ENCODE measurements around the gene ATP11A. TPM values are rescaled to one million over a fixed set of nuclear protein-coding genes. Genes with fewer than 3 reads are reported as not detected.

ATP11A gene
- total and polyA plus RNA-seq, 4 donors, result 3.1 to 68.1 (median 28.6) TPM

DNA sequence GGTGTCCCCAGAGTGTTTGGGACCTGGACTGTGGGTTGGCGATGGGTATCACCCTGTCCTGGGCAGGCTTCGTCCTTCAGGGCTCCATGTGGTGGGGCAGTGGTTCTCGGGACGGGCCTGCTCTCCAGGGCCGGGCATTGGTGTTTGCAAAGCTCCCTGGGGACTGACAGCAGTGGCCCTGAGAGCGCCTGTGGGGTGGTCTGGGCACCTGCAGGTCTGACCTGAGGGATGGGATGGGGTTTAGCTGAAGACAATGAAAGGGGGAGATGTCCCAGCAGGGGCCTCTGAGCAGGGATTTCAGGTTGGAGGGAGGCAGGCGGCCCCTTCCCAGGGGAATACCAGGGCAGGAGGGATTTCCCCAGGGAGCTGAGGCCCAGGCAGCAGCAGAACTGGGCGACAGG is 210.9 kb downstream of the ATP11A start:
- Histone ChIP-seq H3K27me3 (ENCODE audit: control insufficient read depth in 1 of 2, insufficient read depth in 2 of 2, low read length in 1 of 2) (no peaks in the 10 kb centered on the region), H3K27ac (ENCODE audit: low read depth in 1 of 2, low read length in 2 of 2) (no peak overlapping the region), H3K4me3 (ENCODE audit: low read length in 2 of 2) (no peak overlapping the region), H3K9me3 (ENCODE audit: control insufficient read depth, low read length) (no peaks in the 10 kb centered on the region), H3K4me1 (ENCODE audit: control insufficient read depth in 1 of 2, insufficient read depth in 2 of 2, low read length in 2 of 2) (no peaks in the 10 kb centered on the region), H3K36me3 (ENCODE audit: control insufficient read depth in 1 of 2, insufficient read depth in 2 of 2, low read length in 1 of 2) (no peaks in the 10 kb centered on the region)
- WGBS, 2 donors, result 85 to 93% methylated on average over 8 of the region's 8 CpGs
- intact Hi-C loops (cut with DNase I), result no loop called here
- peak in 1 of 2 donors; percentile 45 for DNase-seq
- ATAC-seq (ENCODE audit: low FRiP score), result no peak

DNA sequence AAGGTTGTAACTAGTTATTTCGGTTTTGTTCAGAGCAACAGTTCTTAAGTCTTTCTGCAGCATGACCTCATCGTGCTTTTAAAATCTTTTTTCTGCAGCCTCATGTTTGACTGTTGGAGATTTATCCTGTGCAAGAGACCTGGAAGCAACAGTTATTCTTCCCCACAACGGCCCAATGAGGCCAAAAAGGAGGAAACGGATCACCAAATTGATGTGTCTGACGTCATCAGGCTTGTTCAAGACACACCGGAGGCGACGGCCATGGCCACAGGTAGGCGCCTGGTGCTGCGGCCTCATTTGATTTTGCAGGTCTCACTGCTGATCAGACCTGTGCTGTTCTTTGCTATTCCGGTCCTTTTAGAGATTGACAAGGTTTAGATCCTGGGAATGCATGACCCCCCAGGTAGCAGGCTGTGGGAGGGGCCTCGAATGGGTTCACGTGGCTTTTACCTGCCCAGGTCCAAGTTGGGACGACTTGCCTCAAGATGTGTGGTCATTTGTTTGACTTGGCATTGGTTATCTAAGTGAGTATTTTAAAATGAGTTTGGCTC is 212.3 kb downstream of the ATP11A start:
- ATAC-seq (ENCODE audit: low FRiP score) (no peak), DNase-seq (no peak)
- 36 to 40% methylated on average over 14 of the region's 14 CpGs for WGBS, 2 donors
- Histone ChIP-seq H3K27me3 (ENCODE audit: control insufficient read depth in 1 of 2, insufficient read depth in 2 of 2, low read length in 1 of 2) (no peaks in the 10 kb centered on the region), H3K4me3 (ENCODE audit: low read length in 2 of 2) (no peak overlapping the region), H3K36me3 (ENCODE audit: control insufficient read depth in 1 of 2, insufficient read depth in 2 of 2, low read length in 1 of 2) (no peaks in the 10 kb centered on the region), H3K4me1 (ENCODE audit: control insufficient read depth in 1 of 2, insufficient read depth in 2 of 2, low read length in 2 of 2) (no peaks in the 10 kb centered on the region), H3K27ac (ENCODE audit: low read depth in 1 of 2, low read length in 2 of 2) (no peak overlapping the region), H3K9me3 (ENCODE audit: control insufficient read depth, low read length) (no peaks in the 10 kb centered on the region)
- intact Hi-C loops (cut with DNase I), result no loop called here

DNA sequence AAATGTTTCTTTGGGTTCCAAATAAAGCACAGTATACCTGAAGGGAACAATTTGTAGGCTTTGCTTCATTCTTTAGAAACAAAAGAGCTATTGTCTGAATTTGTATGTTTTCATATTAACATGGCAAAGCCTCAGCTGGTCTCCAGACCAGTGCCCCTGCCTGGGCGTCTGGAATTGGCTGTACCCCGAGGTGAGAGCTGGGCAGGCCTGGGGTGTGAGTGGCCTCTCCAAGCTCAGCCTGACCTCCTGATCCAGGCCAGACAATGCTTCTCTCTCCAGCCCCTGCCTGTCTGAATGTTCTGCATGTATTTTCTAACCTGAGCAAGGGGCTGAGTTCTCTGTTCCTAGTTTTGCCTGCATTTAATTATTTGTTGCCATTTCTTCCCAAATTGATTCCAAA is 212.8 kb downstream of the ATP11A start:
- Histone ChIP-seq H3K9me3 (ENCODE audit: control insufficient read depth, low read length) (no peaks in the 10 kb centered on the region), H3K4me3 (ENCODE audit: low read length in 2 of 2) (no peak overlapping the region), H3K27ac (ENCODE audit: low read depth in 1 of 2, low read length in 2 of 2) (no peak overlapping the region), H3K36me3 (ENCODE audit: control insufficient read depth in 1 of 2, insufficient read depth in 2 of 2, low read length in 1 of 2) (no peaks in the 10 kb centered on the region), H3K4me1 (ENCODE audit: control insufficient read depth in 1 of 2, insufficient read depth in 2 of 2, low read length in 2 of 2) (no peaks in the 10 kb centered on the region), H3K27me3 (ENCODE audit: control insufficient read depth in 1 of 2, insufficient read depth in 2 of 2, low read length in 1 of 2) (no peaks in the 10 kb centered on the region)
- intact Hi-C loops (cut with DNase I), result no loop called here
- ATAC-seq (ENCODE audit: low FRiP score), result no peak
- 25 to 30% methylated on average over 2 of the region's 2 CpGs for WGBS, 2 donors
- DNase-seq, result no peak

DNA sequence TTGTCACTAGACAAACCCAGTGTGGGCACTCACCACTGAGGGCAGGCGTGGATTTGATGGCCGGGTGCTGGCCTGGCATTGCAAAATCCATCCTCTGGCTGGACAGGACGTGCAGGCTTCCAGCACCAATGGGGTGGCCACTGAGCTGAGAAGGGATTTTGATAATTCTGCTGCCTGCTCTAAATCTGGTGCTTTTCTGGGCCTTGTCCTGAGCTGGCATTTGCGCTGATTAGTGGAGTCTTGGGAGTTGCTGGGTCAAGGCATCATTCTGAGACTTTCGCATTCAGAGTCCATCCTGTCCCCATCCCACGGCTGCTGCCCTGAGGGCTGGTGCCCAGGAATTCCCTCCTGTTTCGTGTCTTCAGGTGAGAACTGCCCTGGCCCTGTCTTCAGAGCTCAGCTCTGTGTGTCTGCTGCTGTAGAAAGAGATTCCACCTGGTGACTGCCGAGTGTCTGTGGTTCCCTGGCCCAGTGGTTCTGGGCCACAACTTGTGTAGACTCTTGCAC is 213.3 kb downstream of the ATP11A start:
- Histone ChIP-seq H3K4me1 (ENCODE audit: control insufficient read depth in 1 of 2, insufficient read depth in 2 of 2, low read length in 2 of 2) (no peaks in the 10 kb centered on the region), H3K27ac (ENCODE audit: low read depth in 1 of 2, low read length in 2 of 2) (no peak overlapping the region), H3K36me3 (ENCODE audit: control insufficient read depth in 1 of 2, insufficient read depth in 2 of 2, low read length in 1 of 2) (no peaks in the 10 kb centered on the region), H3K9me3 (ENCODE audit: control insufficient read depth, low read length) (no peaks in the 10 kb centered on the region), H3K27me3 (ENCODE audit: control insufficient read depth in 1 of 2, insufficient read depth in 2 of 2, low read length in 1 of 2) (no peaks in the 10 kb centered on the region), H3K4me3 (ENCODE audit: low read length in 2 of 2) (no peak overlapping the region)
- DNase-seq (no peak), ATAC-seq (ENCODE audit: low FRiP score) (no peak)
- 71 to 87% methylated on average over 8 of the region's 8 CpGs for WGBS, 2 donors
- intact Hi-C loops (cut with DNase I), result no loop called here

DNA sequence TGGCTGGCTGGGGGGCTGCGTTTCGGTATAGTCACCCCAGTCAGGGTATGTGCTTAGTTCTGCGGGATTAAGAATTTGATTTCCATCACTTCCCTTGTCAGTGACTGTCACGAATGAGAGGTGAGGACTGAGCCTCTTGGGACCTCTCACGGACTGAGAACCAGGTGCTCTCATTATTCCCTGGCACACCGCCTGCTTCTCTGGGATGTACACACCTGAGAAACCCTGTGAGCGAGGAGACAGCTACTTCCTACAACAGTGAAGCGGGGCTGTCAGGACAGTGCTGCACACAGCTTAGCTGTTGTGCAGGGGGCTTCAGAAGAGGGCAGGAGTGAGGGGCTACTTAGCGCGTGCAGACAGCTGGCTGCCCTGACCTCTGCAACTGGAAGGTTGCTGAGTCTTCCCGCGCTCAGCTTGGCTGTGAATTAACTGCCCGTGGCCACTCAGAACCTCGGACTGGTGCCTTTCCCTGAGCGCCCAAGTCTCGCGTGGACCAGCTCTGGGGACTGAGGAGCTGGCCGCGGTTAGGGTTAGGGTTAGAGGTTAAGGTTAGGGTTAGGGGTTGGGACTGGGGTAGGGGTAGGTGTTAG is 213.9 kb downstream of the ATP11A start:
- no peaks in the 10 kb centered on the region for H3K27me3 ChIP-seq (ENCODE audit: control insufficient read depth in 1 of 2, insufficient read depth in 2 of 2, low read length in 1 of 2)
- DNase-seq, result no peak
- H3K9me3 ChIP-seq (ENCODE audit: control insufficient read depth, low read length), result no peaks in the 10 kb centered on the region
- no peak overlapping the region for H3K4me3 ChIP-seq (ENCODE audit: low read length in 2 of 2)
- no peak overlapping the region for H3K27ac ChIP-seq (ENCODE audit: low read depth in 1 of 2, low read length in 2 of 2)
- H3K4me1 ChIP-seq (ENCODE audit: control insufficient read depth in 1 of 2, insufficient read depth in 2 of 2, low read length in 2 of 2), result no peaks in the 10 kb centered on the region
- intact Hi-C loops (cut with DNase I), result no loop called here
- no peak for ATAC-seq (ENCODE audit: low FRiP score)
- H3K36me3 ChIP-seq (ENCODE audit: control insufficient read depth in 1 of 2, insufficient read depth in 2 of 2, low read length in 1 of 2), result no peaks in the 10 kb centered on the region
- 92 to 95% methylated on average over 19 of the region's 19 CpGs for WGBS, 2 donors

DNA sequence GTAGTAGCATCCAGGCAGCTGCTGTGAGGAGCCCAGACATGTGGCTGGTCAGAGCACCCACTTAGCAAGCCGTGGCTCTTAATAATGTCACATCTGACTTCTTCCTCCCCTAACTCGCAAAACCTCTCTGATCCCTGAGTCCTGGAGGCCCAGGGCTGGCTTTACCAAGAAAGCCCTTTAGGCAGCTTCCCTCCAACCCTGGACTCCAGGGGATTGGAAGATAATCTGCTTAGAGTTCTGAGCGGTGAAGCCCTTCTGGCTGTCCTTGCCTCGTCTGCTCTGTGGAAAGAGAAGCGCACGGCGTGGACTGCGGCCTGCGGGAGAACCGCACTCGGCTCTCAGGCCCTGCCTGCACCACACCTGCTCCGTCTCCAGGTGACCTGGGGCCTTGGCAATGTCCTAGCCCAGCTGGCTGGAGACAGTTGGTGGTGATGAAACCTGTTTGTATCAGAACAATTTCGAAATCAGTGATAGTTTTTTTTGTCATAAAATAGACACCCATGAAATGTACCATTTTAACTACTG is 214.7 kb downstream of the ATP11A start:
- H3K4me3 ChIP-seq (ENCODE audit: low read length in 2 of 2), result no peak overlapping the region
- no peaks in the 10 kb centered on the region for H3K4me1 ChIP-seq (ENCODE audit: control insufficient read depth in 1 of 2, insufficient read depth in 2 of 2, low read length in 2 of 2)
- no peaks in the 10 kb centered on the region for H3K9me3 ChIP-seq (ENCODE audit: control insufficient read depth, low read length)
- H3K27ac ChIP-seq (ENCODE audit: low read depth in 1 of 2, low read length in 2 of 2), result no peak overlapping the region
- H3K36me3 ChIP-seq (ENCODE audit: control insufficient read depth in 1 of 2, insufficient read depth in 2 of 2, low read length in 1 of 2), result no peaks in the 10 kb centered on the region
- H3K27me3 ChIP-seq (ENCODE audit: control insufficient read depth in 1 of 2, insufficient read depth in 2 of 2, low read length in 1 of 2), result no peaks in the 10 kb centered on the region
- WGBS, 2 donors, result 97% methylated on average over 13 of the region's 13 CpGs
- DNase-seq (no peak), ATAC-seq (ENCODE audit: low FRiP score) (no peak)
- intact Hi-C loops (cut with DNase I), result no loop called here

DNA sequence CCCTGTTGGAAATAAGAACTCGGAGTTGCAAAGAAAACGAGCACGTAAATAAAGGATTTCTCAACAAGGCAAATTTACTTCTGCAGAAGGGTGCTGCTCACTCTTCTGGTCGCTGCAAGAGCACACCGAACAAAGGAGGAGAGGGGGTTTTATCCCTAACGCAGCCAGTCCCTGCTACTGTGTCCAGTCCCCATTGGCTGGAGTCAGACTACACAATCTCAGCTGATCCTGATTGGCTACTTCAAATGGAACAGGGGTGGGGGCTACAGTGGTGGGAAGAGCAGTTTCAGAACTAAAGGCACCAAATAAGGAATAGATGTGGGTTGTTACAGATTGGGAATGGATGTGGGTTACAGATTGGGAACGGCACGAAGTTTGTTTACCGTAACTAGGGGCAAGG is 215.2 kb downstream of the ATP11A start:
- no peak overlapping the region for H3K27ac ChIP-seq (ENCODE audit: low read depth in 1 of 2, low read length in 2 of 2)
- H3K9me3 ChIP-seq (ENCODE audit: control insufficient read depth, low read length), result no peaks in the 10 kb centered on the region
- no peak for DNase-seq
- H3K4me1 ChIP-seq (ENCODE audit: control insufficient read depth in 1 of 2, insufficient read depth in 2 of 2, low read length in 2 of 2), result no peaks in the 10 kb centered on the region
- no peak for ATAC-seq (ENCODE audit: low FRiP score)
- H3K36me3 ChIP-seq (ENCODE audit: control insufficient read depth in 1 of 2, insufficient read depth in 2 of 2, low read length in 1 of 2), result no peaks in the 10 kb centered on the region
- intact Hi-C loops (cut with DNase I), result no loop called here
- WGBS, 2 donors, result 96 to 98% methylated on average over 9 of the region's 9 CpGs
- no peaks in the 10 kb centered on the region for H3K27me3 ChIP-seq (ENCODE audit: control insufficient read depth in 1 of 2, insufficient read depth in 2 of 2, low read length in 1 of 2)
- H3K4me3 ChIP-seq (ENCODE audit: low read length in 2 of 2), result no peak overlapping the region

DNA sequence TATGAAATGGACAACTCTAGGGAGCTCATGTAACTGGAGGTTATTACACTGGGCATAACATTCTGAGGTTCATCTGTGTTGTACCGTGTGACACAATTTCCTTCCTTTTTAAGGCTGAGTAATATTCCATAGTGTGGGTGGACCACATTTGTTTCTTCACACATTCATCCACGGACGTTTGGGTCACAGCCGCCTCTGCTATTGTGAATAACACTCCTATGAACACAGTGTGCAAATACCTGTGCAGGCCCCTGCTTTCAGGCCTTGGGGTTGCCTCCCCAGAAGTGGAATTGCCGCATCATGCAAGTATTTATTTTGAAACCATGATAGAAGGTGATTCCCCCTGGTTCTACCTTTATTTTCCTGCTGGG is 215.8 kb downstream of the ATP11A start:
- no peaks in the 10 kb centered on the region for H3K4me1 ChIP-seq (ENCODE audit: control insufficient read depth in 1 of 2, insufficient read depth in 2 of 2, low read length in 2 of 2)
- 91 to 95% methylated on average over 5 of the region's 5 CpGs for WGBS, 2 donors
- H3K4me3 ChIP-seq (ENCODE audit: low read length in 2 of 2), result no peak overlapping the region
- DNase-seq (no peak), ATAC-seq (ENCODE audit: low FRiP score) (no peak)
- intact Hi-C loops (cut with DNase I), result no loop called here
- H3K9me3 ChIP-seq (ENCODE audit: control insufficient read depth, low read length), result no peaks in the 10 kb centered on the region
- H3K27ac ChIP-seq (ENCODE audit: low read depth in 1 of 2, low read length in 2 of 2), result no peak overlapping the region
- H3K27me3 ChIP-seq (ENCODE audit: control insufficient read depth in 1 of 2, insufficient read depth in 2 of 2, low read length in 1 of 2), result no peaks in the 10 kb centered on the region
- no peaks in the 10 kb centered on the region for H3K36me3 ChIP-seq (ENCODE audit: control insufficient read depth in 1 of 2, insufficient read depth in 2 of 2, low read length in 1 of 2)

DNA sequence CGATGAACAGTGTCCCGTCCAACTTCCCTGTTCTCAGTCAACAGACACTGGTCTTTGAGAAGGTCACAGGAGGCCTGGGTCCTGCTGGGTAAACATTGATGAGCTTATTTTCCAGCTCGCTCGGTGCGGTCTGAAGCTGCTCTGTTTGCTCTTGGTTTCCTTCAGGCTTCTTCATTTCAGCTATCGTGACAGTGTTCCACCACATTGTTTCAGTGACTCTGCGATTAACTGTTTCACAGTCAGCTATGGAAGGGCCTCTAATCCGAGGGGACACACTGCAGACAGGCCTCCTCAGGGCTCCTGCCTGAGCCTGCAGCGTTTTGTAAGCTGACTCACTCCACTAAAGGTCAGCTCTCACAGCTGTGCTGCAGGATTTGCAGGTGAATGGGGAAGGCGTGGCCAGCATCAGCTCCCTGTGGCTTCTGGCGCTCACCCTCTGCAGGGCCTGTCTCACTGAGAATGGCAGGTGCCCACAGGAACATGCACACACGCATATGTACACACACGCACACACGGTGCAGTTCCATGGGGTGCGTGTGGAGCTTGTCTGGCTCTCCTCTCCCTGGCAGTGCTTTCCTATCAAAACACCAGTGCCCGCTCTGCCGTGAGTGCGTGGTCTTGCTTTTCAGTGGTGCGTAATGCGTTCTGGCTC is 216.3 kb downstream of the ATP11A start:
- intact Hi-C loops (cut with DNase I), result no loop called here
- WGBS, 2 donors, result 86 to 93% methylated on average over 20 of the region's 20 CpGs
- no peaks in the 10 kb centered on the region for H3K4me1 ChIP-seq (ENCODE audit: control insufficient read depth in 1 of 2, insufficient read depth in 2 of 2, low read length in 2 of 2)
- H3K9me3 ChIP-seq (ENCODE audit: control insufficient read depth, low read length), result no peaks in the 10 kb centered on the region
- no peak overlapping the region for H3K27ac ChIP-seq (ENCODE audit: low read depth in 1 of 2, low read length in 2 of 2)
- ATAC-seq (ENCODE audit: low FRiP score) (no peak), DNase-seq (peak in 1 of 2 donors; percentile 67)
- no peaks in the 10 kb centered on the region for H3K27me3 ChIP-seq (ENCODE audit: control insufficient read depth in 1 of 2, insufficient read depth in 2 of 2, low read length in 1 of 2)
- no peaks in the 10 kb centered on the region for H3K36me3 ChIP-seq (ENCODE audit: control insufficient read depth in 1 of 2, insufficient read depth in 2 of 2, low read length in 1 of 2)
- no peak overlapping the region for H3K4me3 ChIP-seq (ENCODE audit: low read length in 2 of 2)

All from aorta (tissue), 5 donors.